A549 (cell line): ENCODE measurements around the gene ARID5B. TPM values are rescaled to one million over a fixed set of nuclear protein-coding genes. Genes with fewer than 3 reads are reported as not detected.

ENCODE experiments used
- ATAC-seq, 2 experiments: fragments of 200-7000 bp in 1 of 2; fragments of >200 bp in 1 of 2; cut with Nextera tagmentation in 1 of 2; cut with Tn5 transposase in 1 of 2; 3 replicates each; pipeline versions ENCODE4 v1.8.0 to v1.9.1; 2018 to 2020; ENCODE audit warnings: mild to moderate bottlenecking in 1 of 2, moderate library complexity in 1 of 2
- CTCF ChIA-PET: fragments of 300-600 bp; sonication (Branson Sonifier 250); formaldehyde crosslinking; extraction: SDS; loops from one replicate; lab custom pipeline; 2021; ENCODE audit warnings: antibody characterized with exemption, inconsistent platforms; lab: Yijun Ruan, JAX
- POLR2A ChIA-PET: fragments of 350-600 bp; formaldehyde crosslinking; extraction: SDS; loops from one replicate; lab custom pipeline; 2021; ENCODE audit warnings: antibody characterized with exemption, inconsistent platforms; lab: Yijun Ruan, JAX
- DNase-seq, 2 experiments: peaks; one replicate each; pipeline versions ENCODE4 v3.0.0 to v3.0.0-alpha.2; 2011 to 2016; ENCODE audit warnings: low read depth in 1 of 2, low spot score in 1 of 2
- FAIRE-seq: peaks from 2 replicates; lab custom pipeline; 2011; peaks lifted over from hg19 to GRCh38; lab: Jason Lieb, UNC
- H3K27ac ChIP-seq, 2 experiments: fragments of >200 bp; sonication (Bioruptor Twin); formaldehyde crosslinking; 3 replicates each; pipeline ENCODE4 v1.5.1; 2016 to 2017
- H3K4me1 ChIP-seq: fragments of >200 bp; sonication (Bioruptor Twin); formaldehyde crosslinking; 3 replicates; pipeline ENCODE4 v1.6.1; 2016
- H3K4me2 ChIP-seq: fragments of >200 bp; sonication (Bioruptor Twin); formaldehyde crosslinking; 3 replicates; pipeline ENCODE4 v1.6.1; 2016
- H3K4me3 ChIP-seq: fragments of >200 bp; sonication (Bioruptor Twin); formaldehyde crosslinking; 3 replicates; pipeline ENCODE4 v1.5.1; 2016
- H3K9me3 ChIP-seq: fragments of >200 bp; sonication (Bioruptor Twin); formaldehyde crosslinking; 3 replicates; pipeline ENCODE4 v1.6.1; 2016
- CEBPB ChIP-seq, 2 experiments: fragments of >200 bp in 1 of 2; sonication (Bioruptor Twin) in 1 of 2; formaldehyde crosslinking in 1 of 2; IDR thresholded peaks; 2 replicates each; pipeline ENCODE4 v1.6.1; 2012 to 2016
- EHMT2 ChIP-seq: fragments of 200-600 bp; sonication (generic); IDR thresholded peaks from 2 replicates; pipeline ENCODE4 v1.6.1; 2016; ENCODE audit warnings: antibody characterized with exemption, low read depth, mild to moderate bottlenecking, moderate library complexity
- FOSB ChIP-seq: fragments of 250-450 bp; sonication (Bioruptor Pico); IDR thresholded peaks from 2 replicates; pipeline ENCODE4 v1.5.0; 2020; ENCODE audit warnings: mild to moderate bottlenecking, moderate library complexity
- FOSL2 ChIP-seq, 2 experiments: fragments of 450-650 bp in 1 of 2; fragments of >200 bp in 1 of 2; sonication (Bioruptor Twin) in 1 of 2; formaldehyde crosslinking; IDR thresholded peaks; 2 replicates each; pipeline versions ENCODE4 v1.5.0 to v1.6.1; 2016 to 2020; ENCODE audit warnings: mild to moderate bottlenecking in 1 of 2, moderate library complexity in 1 of 2
- GATA3 ChIP-seq: IDR thresholded peaks from 2 replicates; pipeline ENCODE4 v1.6.1; 2012; ENCODE audit warnings: borderline replicate concordance
- HDAC2 ChIP-seq: fragments of 200-600 bp; sonication (generic); IDR thresholded peaks from 2 replicates; pipeline ENCODE4 v1.6.1; 2016
- HEYL ChIP-seq: fragments of 250-450 bp; sonication (Bioruptor Pico); IDR thresholded peaks from 2 replicates; pipeline ENCODE4 v1.8.0; 2021; ENCODE audit warnings: mild to moderate bottlenecking, moderate library complexity
- HOXB5 ChIP-seq: fragments of 250-450 bp; sonication (Bioruptor Pico); IDR thresholded peaks from 2 replicates; pipeline ENCODE4 v1.5.0; 2020; ENCODE audit warnings: mild to moderate bottlenecking, moderate library complexity
- JUNB ChIP-seq: fragments of >200 bp; sonication (Bioruptor Twin); formaldehyde crosslinking; IDR thresholded peaks from 2 replicates; pipeline ENCODE4 v1.6.1; 2016
- KDM1A ChIP-seq: fragments of 200-600 bp; sonication (generic); IDR thresholded peaks from 2 replicates; pipeline ENCODE4 v1.6.1; 2016; ENCODE audit warnings: low read depth, mild to moderate bottlenecking
- KDM5A ChIP-seq: fragments of 200-600 bp; sonication (generic); IDR thresholded peaks from 2 replicates; pipeline ENCODE4 v1.6.1; 2016; ENCODE audit warnings: antibody characterized with exemption, mild to moderate bottlenecking
- MAFK ChIP-seq: fragments of 450-650 bp; IDR thresholded peaks from 2 replicates; pipeline ENCODE4 v1.6.1; 2014; ENCODE audit not compliant: partially characterized antibody
- MYC ChIP-seq: IDR thresholded peaks from 2 replicates; pipeline ENCODE4 v1.6.1; 2012; ENCODE audit warnings: mild to moderate bottlenecking, inconsistent platforms, low read length, improper control_type of control experiment, borderline replicate concordance
- NFE2L2 ChIP-seq: fragments of 150-350 bp; conservative IDR thresholded peaks from 2 replicates; pipeline ENCODE4 v1.6.1; 2014; ENCODE audit warnings: low read length
- NPAS2 ChIP-seq: fragments of 250-450 bp; sonication (Bioruptor Pico); IDR thresholded peaks from 2 replicates; pipeline ENCODE4 v1.8.0; 2022; ENCODE audit warnings: mild to moderate bottlenecking, moderate library complexity, borderline replicate concordance
- NR3C1 ChIP-seq: fragments of >200 bp; sonication (Bioruptor Twin); formaldehyde crosslinking; IDR thresholded peaks from 3 replicates; pipeline ENCODE4 v1.6.1; 2017
- POLR2A ChIP-seq: IDR thresholded peaks from 2 replicates; pipeline ENCODE4 v1.6.1; 2012; ENCODE audit warnings: mild to moderate bottlenecking, low read length
- RAD21 ChIP-seq, 2 experiments: fragments of >200 bp in 1 of 2; sonication (Bioruptor Twin) in 1 of 2; formaldehyde crosslinking in 1 of 2; IDR thresholded peaks in 1 of 2; conservative IDR thresholded peaks in 1 of 2; 2 replicates in 1 of 2; 3 replicates in 1 of 2; pipeline ENCODE4 v1.6.1; 2012 to 2018; ENCODE audit warnings: inconsistent platforms in 1 of 2
- RFX5 ChIP-seq: fragments of 450-650 bp; IDR thresholded peaks from 2 replicates; pipeline ENCODE4 v1.7.1; 2014; ENCODE audit warnings: antibody characterized with exemption, mild to moderate bottlenecking, moderate library complexity
- RNF2 ChIP-seq: fragments of 200-600 bp; sonication (generic); IDR thresholded peaks from 2 replicates; pipeline ENCODE4 v1.6.1; 2016; ENCODE audit warnings: low read depth, mild to moderate bottlenecking, antibody characterized with exemption, moderate library complexity, borderline replicate concordance
- ZC3H11A ChIP-seq: fragments of 450-650 bp; IDR thresholded peaks from 2 replicates; pipeline ENCODE4 v1.6.1; 2014; ENCODE audit warnings: antibody characterized with exemption, mild to moderate bottlenecking
- ZSCAN20 ChIP-seq: fragments of 250-450 bp; sonication (Bioruptor Pico); IDR thresholded peaks from 2 replicates; pipeline ENCODE4 v1.8.0; 2022; ENCODE audit warnings: mild to moderate bottlenecking, moderate library complexity
- WGBS: methylation state at CpG from one replicate; pipeline ENCODE4 v1.1.6; 2017; ENCODE audit errors: missing lambda C conversion rate; 5-methylcytosine and 5-hydroxymethylcytosine counted together
- polyA plus RNA-seq, 4 experiments: library from polyadenylated mRNA; depleted of rRNA in 3 of 4; stranded (reverse); fragments of >200 nt; fragmentation: RNase III in 1 of 4; extraction: RNeasy Plus Mini Kit Qiagen cat#74134 plus additional on column Dnase treatment in 1 of 4; gene quantifications; 2 replicates in 3 of 4; 3 replicates in 1 of 4; pipeline ENCODE4 v1.2.3, GENCODE V29; 2011 to 2017
- TF ChIP-seq, protein P1 (sequence below): fragments of 250-450 bp; sonication (Bioruptor Pico); IDR thresholded peaks from 2 replicates; pipeline ENCODE4 v1.5.0; 2021; ENCODE audit warnings: mild to moderate bottlenecking, moderate library complexity, borderline replicate concordance
- TF ChIP-seq, protein P2 (sequence below): IDR thresholded peaks from 2 replicates; pipeline ENCODE4 v1.6.1; 2012
- TF ChIP-seq, protein P3 (sequence below): IDR thresholded peaks from 2 replicates; pipeline ENCODE4 v1.6.1; 2012; ENCODE audit warnings: low read depth, borderline replicate concordance
- TF ChIP-seq, protein P4 (sequence below): IDR thresholded peaks from 2 replicates; pipeline ENCODE4 v1.6.1; 2012
- TF ChIP-seq, protein P5 (sequence below): fragments of >200 bp; sonication (Bioruptor Twin); formaldehyde crosslinking; IDR thresholded peaks from 2 replicates; pipeline ENCODE4 v1.6.1; 2016
- TF ChIP-seq, protein P6 (sequence below): fragments of 200-600 bp; sonication (generic); IDR thresholded peaks from 2 replicates; pipeline ENCODE4 v1.6.1; 2016; ENCODE audit warnings: antibody characterized with exemption, mild to moderate bottlenecking, moderate library complexity

ARID5B gene
- polyA plus RNA-seq, 2 of the 4 experiments (the other 2 are of a cell fraction) = 0.75 to 1.6 TPM

DNA sequence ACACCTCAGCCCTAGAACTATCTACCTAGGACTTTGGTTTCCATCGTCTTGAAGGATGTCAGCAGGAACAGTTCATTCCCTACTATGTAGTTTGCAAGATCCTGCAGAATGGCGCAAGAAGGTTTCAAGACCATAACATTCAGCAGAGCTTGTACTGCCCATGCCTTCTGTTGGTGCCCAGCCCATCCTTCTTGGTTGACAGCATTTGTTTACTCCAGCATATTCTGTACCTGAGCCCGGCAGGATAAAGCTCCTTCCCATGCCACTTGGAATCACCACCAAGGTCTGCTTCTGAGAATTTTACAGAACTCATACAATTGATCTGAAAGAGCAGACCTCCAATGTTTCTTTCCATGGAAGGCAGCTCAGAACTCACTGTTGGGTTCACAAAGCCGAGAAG, 150.8 kb downstream of the ARID5B start:
- ChIA-PET POLR2A (no interaction called here), CTCF (interaction anchor here (1.0 to 2.4 kb wide), 3 partner anchors 13 to 216 kb away, joined by 6 to 10 read pairs (median 6); partner anchors contain the start of gene RTKN2)

DNA sequence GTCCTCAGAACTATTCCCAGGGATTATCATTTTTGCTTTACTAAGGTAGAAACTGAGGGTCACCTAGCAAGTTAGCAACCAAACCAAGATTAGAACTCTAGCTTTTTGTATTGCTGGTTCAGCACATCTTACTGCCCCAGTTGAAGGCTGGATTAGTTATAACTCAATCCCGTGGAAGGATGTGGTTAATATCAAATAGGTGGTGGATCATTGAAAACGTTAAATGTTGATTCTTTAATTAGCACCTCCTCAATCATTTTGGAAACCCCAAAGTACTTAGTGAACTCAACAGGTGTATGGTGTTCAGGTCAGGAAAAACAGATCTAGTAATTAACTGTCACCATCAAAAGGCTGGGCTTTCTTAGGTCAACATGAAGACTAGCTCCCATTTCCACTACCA, 152.4 kb downstream of the ARID5B start:
- TF ChIP-seq MAFK (peak; percentile 56), RNF2 (no peak), MYC (no peak), RFX5 (no peak)
- TF ChIP-seq, all 56 proteins: peak for 1
- H3K4me2 ChIP-seq = no peak overlapping the region
- ChIA-PET POLR2A (no interaction called here), CTCF (interaction anchor here (1.2 to 4.1 kb wide), 5 partner anchors 15 to 214 kb away, joined by 3 to 22 read pairs (median 5); partner anchors contain the start of gene RTKN2)
- ATAC-seq (no peak), FAIRE-seq (no peak), DNase-seq (no peak)
- 50% methylated on average over 2 of the region's 2 CpGs for WGBS
- H3K9me3 ChIP-seq = no peaks in the 10 kb centered on the region
- no peak overlapping the region for H3K4me3 ChIP-seq
- H3K27ac ChIP-seq = no peak overlapping the region
- H3K4me1 ChIP-seq = peaks cover 30% of the 10 kb centered on the region

More for the DNA sequence above, 150.8 kb downstream of the ARID5B start:
- DNase-seq (no peak), ATAC-seq (no peak), FAIRE-seq (no peak)
- Histone ChIP-seq H3K9me3 (no peaks in the 10 kb centered on the region), H3K4me2 (no peak overlapping the region), H3K4me1 (peaks cover 42% of the 10 kb centered on the region), H3K4me3 (no peak overlapping the region), H3K27ac (peak overlapping the region in 1 of 2 experiments; percentile 11; a peak in 2 of 6 replicates)
- WGBS = 93% methylated on average over 4 of the region's 4 CpGs
- TF ChIP-seq NR3C1 = no peak
- no peak for TF ChIP-seq KDM5A
- TF ChIP-seq, protein P1, sequence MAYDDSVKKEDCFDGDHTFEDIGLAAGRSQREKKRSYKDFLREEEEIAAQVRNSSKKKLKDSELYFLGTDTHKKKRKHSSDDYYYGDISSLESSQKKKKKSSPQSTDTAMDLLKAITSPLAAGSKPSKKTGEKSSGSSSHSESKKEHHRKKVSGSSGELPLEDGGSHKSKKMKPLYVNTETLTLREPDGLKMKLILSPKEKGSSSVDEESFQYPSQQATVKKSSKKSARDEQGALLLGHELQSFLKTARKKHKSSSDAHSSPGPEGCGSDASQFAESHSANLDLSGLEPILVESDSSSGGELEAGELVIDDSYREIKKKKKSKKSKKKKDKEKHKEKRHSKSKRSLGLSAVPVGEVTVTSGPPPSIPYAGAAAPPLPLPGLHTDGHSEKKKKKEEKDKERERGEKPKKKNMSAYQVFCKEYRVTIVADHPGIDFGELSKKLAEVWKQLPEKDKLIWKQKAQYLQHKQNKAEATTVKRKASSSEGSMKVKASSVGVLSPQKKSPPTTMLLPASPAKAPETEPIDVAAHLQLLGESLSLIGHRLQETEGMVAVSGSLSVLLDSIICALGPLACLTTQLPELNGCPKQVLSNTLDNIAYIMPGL (CRISPR knock-in tag) = no peak
- TF ChIP-seq, protein P2, sequence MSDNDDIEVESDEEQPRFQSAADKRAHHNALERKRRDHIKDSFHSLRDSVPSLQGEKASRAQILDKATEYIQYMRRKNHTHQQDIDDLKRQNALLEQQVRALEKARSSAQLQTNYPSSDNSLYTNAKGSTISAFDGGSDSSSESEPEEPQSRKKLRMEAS = no peak
- no peak for TF ChIP-seq FOSL2 (IDR thresholded peaks at IDR 0.05)
- no peak for TF ChIP-seq FOSL2 (CRISPR knock-in tag; IDR thresholded peaks at IDR 0.05)
- TF ChIP-seq, protein P3, sequence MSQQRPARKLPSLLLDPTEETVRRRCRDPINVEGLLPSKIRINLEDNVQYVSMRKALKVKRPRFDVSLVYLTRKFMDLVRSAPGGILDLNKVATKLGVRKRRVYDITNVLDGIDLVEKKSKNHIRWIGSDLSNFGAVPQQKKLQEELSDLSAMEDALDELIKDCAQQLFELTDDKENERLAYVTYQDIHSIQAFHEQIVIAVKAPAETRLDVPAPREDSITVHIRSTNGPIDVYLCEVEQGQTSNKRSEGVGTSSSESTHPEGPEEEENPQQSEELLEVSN = no peak
- TF ChIP-seq, protein P4, sequence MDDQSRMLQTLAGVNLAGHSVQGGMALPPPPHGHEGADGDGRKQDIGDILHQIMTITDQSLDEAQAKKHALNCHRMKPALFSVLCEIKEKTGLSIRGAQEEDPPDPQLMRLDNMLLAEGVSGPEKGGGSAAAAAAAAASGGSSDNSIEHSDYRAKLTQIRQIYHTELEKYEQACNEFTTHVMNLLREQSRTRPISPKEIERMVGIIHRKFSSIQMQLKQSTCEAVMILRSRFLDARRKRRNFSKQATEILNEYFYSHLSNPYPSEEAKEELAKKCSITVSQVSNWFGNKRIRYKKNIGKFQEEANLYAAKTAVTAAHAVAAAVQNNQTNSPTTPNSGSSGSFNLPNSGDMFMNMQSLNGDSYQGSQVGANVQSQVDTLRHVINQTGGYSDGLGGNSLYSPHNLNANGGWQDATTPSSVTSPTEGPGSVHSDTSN = no peak
- TF ChIP-seq HDAC2 = no peak
- TF ChIP-seq, protein P5, sequence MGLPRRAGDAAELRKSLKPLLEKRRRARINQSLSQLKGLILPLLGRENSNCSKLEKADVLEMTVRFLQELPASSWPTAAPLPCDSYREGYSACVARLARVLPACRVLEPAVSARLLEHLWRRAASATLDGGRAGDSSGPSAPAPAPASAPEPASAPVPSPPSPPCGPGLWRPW = no peak
- TF ChIP-seq NFE2L2 = no peak

DNA sequence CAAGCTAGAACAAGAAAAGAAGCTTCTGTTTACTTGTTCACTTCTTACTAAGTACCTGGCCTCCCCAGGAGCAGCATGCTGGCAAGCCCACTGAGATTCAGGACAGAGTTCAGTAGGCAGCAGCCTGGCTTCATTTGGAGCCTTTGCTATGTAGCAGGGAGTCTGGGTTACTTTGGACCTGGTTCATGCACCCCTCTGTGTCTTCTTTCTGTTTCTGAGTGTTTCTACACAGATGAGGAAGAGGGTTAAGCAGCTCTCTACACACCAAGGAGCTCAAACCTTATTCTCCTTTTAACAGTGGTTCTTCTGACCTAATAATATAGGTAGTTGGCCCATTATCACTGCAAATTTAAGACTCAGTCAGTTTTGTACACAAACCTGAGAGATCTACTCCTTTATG, 152.9 kb downstream of the ARID5B start:
- ATAC-seq (no peak), DNase-seq (no peak), FAIRE-seq (no peak)
- no peak overlapping the region for H3K4me2 ChIP-seq
- H3K9me3 ChIP-seq = no peaks in the 10 kb centered on the region
- H3K27ac ChIP-seq = no peak overlapping the region
- ChIA-PET POLR2A (no interaction called here), CTCF (interaction anchor here (1.2 to 4.1 kb wide), 3 partner anchors 15 to 214 kb away, joined by 5 to 22 read pairs (median 6); partner anchors contain the start of gene RTKN2)
- no peak overlapping the region for H3K4me3 ChIP-seq
- no peak for TF ChIP-seq EHMT2
- no peak for TF ChIP-seq POLR2A
- no peak for TF ChIP-seq KDM5A
- no peak for TF ChIP-seq ZC3H11A
- TF ChIP-seq, protein P6, sequence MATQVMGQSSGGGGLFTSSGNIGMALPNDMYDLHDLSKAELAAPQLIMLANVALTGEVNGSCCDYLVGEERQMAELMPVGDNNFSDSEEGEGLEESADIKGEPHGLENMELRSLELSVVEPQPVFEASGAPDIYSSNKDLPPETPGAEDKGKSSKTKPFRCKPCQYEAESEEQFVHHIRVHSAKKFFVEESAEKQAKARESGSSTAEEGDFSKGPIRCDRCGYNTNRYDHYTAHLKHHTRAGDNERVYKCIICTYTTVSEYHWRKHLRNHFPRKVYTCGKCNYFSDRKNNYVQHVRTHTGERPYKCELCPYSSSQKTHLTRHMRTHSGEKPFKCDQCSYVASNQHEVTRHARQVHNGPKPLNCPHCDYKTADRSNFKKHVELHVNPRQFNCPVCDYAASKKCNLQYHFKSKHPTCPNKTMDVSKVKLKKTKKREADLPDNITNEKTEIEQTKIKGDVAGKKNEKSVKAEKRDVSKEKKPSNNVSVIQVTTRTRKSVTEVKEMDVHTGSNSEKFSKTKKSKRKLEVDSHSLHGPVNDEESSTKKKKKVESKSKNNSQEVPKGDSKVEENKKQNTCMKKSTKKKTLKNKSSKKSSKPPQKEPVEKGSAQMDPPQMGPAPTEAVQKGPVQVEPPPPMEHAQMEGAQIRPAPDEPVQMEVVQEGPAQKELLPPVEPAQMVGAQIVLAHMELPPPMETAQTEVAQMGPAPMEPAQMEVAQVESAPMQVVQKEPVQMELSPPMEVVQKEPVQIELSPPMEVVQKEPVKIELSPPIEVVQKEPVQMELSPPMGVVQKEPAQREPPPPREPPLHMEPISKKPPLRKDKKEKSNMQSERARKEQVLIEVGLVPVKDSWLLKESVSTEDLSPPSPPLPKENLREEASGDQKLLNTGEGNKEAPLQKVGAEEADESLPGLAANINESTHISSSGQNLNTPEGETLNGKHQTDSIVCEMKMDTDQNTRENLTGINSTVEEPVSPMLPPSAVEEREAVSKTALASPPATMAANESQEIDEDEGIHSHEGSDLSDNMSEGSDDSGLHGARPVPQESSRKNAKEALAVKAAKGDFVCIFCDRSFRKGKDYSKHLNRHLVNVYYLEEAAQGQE = no peak
- no peak for TF ChIP-seq GATA3
- TF ChIP-seq ZSCAN20 (CRISPR knock-in tag) = no peak
- TF ChIP-seq HEYL (CRISPR knock-in tag) = no peak
- TF ChIP-seq FOSB (CRISPR knock-in tag) = no peak
- no peak for TF ChIP-seq NPAS2
- no peak for TF ChIP-seq KDM1A
- no peak for TF ChIP-seq NFE2L2
- TF ChIP-seq MYC = no peak
- TF ChIP-seq CEBPB (IDR thresholded peaks at IDR 0.05) = no peak
- no peak for TF ChIP-seq HOXB5 (CRISPR knock-in tag)
- no peak for TF ChIP-seq RAD21 (conservative IDR thresholded peaks at IDR 0.05 in 1 of 2, IDR thresholded peaks at IDR 0.05 in 1 of 2)
- no peak for TF ChIP-seq JUNB
- H3K4me1 ChIP-seq = peaks cover 33% of the 10 kb centered on the region
